GM19240 (cell line): ENCODE measurements around the gene SLC22A5.
"Not testable (repeated sequence)": the region's sequence is repeated elsewhere in the genome, so short reads cannot be mapped to it uniquely, and the experiment has no call there.

Experiments
- DNase-seq: peaks from one replicate; pipeline ENCODE4 v3.0.0; 2011; ENCODE audit warnings: low spot score; ENCODE audit not compliant: insufficient read length

The SLC22A5 gene

GRCh38 chr5:132387640-132388117, 18.2 kb downstream of the SLC22A5 start:
- no peak for DNase-seq

- no peak for DNase-seq
Measured at GRCh38 chr5:132388244-132389050, 18.9 kb downstream of the SLC22A5 start.

- no peak for DNase-seq
Measured at GRCh38 chr5:132389051-132389331, 19.5 kb downstream of the SLC22A5 start.

GRCh38 chr5:132389585-132390286, 20.2 kb downstream of the SLC22A5 start:
- DNase-seq: no peak

- no peak for DNase-seq
Measured at GRCh38 chr5:132391247-132391646, 21.7 kb downstream of the SLC22A5 start.

GRCh38 chr5:132391870-132392269, 22.4 kb downstream of the SLC22A5 start:
- no peak for DNase-seq

- no peak for DNase-seq
Measured at GRCh38 chr5:132392411-132392810, 22.9 kb downstream of the SLC22A5 start.

GRCh38 chr5:132392978-132393825, 23.7 kb downstream of the SLC22A5 start:
- DNase-seq: no peak

GRCh38 chr5:132394667-132395259, 25.3 kb downstream of the SLC22A5 start:
- DNase-seq: no peak

GRCh38 chr5:132396589-132397031, 27.1 kb downstream of the SLC22A5 start:
- DNase-seq: no peak

GRCh38 chr5:132397224-132397623, 27.7 kb downstream of the SLC22A5 start:
- DNase-seq: no peak

GRCh38 chr5:132397936-132398675, 28.6 kb downstream of the SLC22A5 start:
- DNase-seq: not testable (repeated sequence)

GRCh38 chr5:132404041-132404440, 34.5 kb downstream of the SLC22A5 start:
- DNase-seq: not testable (repeated sequence)

GRCh38 chr5:132405646-132406045, 36.1 kb downstream of the SLC22A5 start:
- DNase-seq: no peak

- DNase-seq: no peak
Measured at GRCh38 chr5:132406144-132406783, 36.8 kb downstream of the SLC22A5 start.

GRCh38 chr5:132407970-132408369, 38.5 kb downstream of the SLC22A5 start:
- DNase-seq: no peak

- no peak for DNase-seq
Measured at GRCh38 chr5:132408456-132408855, 38.9 kb downstream of the SLC22A5 start.

GRCh38 chr5:132408965-132409364, 39.5 kb downstream of the SLC22A5 start:
- no peak for DNase-seq

- DNase-seq: peak; percentile 52
Measured at GRCh38 chr5:132410451-132411303, 41.2 kb downstream of the SLC22A5 start.
